SU-DHL-6 (cell line): ENCODE results near the gene SERTAD2.

ENCODE experiments used
- H2AFZ ChIP-seq: fragments of 200-600 bp; sonication (generic); 2 replicates; pipeline ENCODE4 v1.6.1; 2014; ENCODE audit warnings: low read depth, mild to moderate bottlenecking, moderate library complexity, mixed read lengths, antibody characterized with exemption, low read length; ENCODE audit not compliant: severe bottlenecking
- H3F3A ChIP-seq: fragments of 200-600 bp; shearing (Covaris generic); 2 replicates; pipeline ENCODE4 v1.6.0; 2016; ENCODE audit warnings: antibody characterized with exemption, mild to moderate bottlenecking; ENCODE audit not compliant: insufficient read depth
- H3K27ac ChIP-seq: fragments of 200-600 bp; sonication (generic); 2 replicates; pipeline ENCODE4 v1.5.1; 2016; ENCODE audit warnings: low read depth, mild to moderate bottlenecking, low read length, moderate library complexity, mixed read lengths
- H3K27me3 ChIP-seq: fragments of 200-600 bp; sonication (generic), shearing (Covaris generic); 2 replicates; pipeline ENCODE4 v1.6.0; 2014; ENCODE audit warnings: mild to moderate bottlenecking, low read length
- H3K36me3 ChIP-seq: fragments of 200-600 bp; sonication (generic); 2 replicates; pipeline ENCODE4 v1.6.1; 2014; ENCODE audit warnings: mild to moderate bottlenecking, low read length, mixed read lengths
- H3K4me2 ChIP-seq: fragments of 300-600, 200-600 bp; shearing (Covaris generic), sonication (generic); 2 replicates; pipeline ENCODE4 v1.6.0; 2014; ENCODE audit warnings: low read length, low read depth, mild to moderate bottlenecking; ENCODE audit not compliant: poor library complexity, severe bottlenecking
- H3K4me3 ChIP-seq: fragments of 200-600 bp; sonication (generic); 2 replicates; pipeline ENCODE4 v1.5.1; 2014; ENCODE audit warnings: antibody characterized with exemption, low read length, mild to moderate bottlenecking, mixed read lengths; ENCODE audit not compliant: insufficient read depth, poor library complexity, severe bottlenecking
- H3K79me2 ChIP-seq: fragments of 200-600 bp; sonication (generic); 2 replicates; pipeline ENCODE4 v1.6.1; 2014; ENCODE audit warnings: mild to moderate bottlenecking, low read length, moderate library complexity; ENCODE audit not compliant: insufficient read depth
- H3K9ac ChIP-seq: fragments of 200-600 bp; sonication (generic); 2 replicates; pipeline ENCODE4 v1.7.0; 2014; ENCODE audit warnings: mild to moderate bottlenecking, low read length
- H3K9me2 ChIP-seq: fragments of 200-600 bp; sonication (generic); replicated peaks from 2 replicates; pipeline ENCODE4 v1.6.1; 2014; ENCODE audit warnings: low read length; ENCODE audit not compliant: insufficient read depth
- H3K9me3 ChIP-seq: fragments of 200-600 bp; sonication (generic); 2 replicates; pipeline ENCODE4 v1.6.1; 2014; ENCODE audit warnings: low read length, mixed read lengths; ENCODE audit not compliant: insufficient read depth
- H4K20me1 ChIP-seq: fragments of 200-600 bp; sonication (generic); 2 replicates; pipeline ENCODE4 v1.6.1; 2014; ENCODE audit warnings: low read depth, mild to moderate bottlenecking, antibody characterized with exemption, low read length, moderate library complexity, mixed read lengths
- CTCF ChIP-seq: fragments of 200-600 bp; sonication (generic); IDR thresholded peaks from one replicate; pipeline ENCODE4 v1.5.1; 2017; ENCODE audit warnings: antibody characterized with exemption, mild to moderate bottlenecking, low read length, moderate library complexity; ENCODE audit not compliant: insufficient read depth, poor library complexity, severe bottlenecking
- EZH2phosphoT487 ChIP-seq: fragments of 200-600 bp; sonication (generic), shearing (Covaris generic); conservative IDR thresholded peaks from 2 replicates; pipeline ENCODE4 v1.6.1; 2018; ENCODE audit warnings: mild to moderate bottlenecking, antibody characterized with exemption, low read length, moderate library complexity, mixed read lengths

SERTAD2 gene

GRCh38 chr2:64649013-64649484 is 4.7 kb downstream of the SERTAD2 start:
- Histone ChIP-seq H3F3A (peaks cover 72% of the 10 kb centered on the region), H3K4me3 (no peak overlapping the region), H3K9me2 (no peaks in the 10 kb centered on the region), H4K20me1 (peaks cover 26% of the 10 kb centered on the region), H3K27ac (peak overlapping the region; percentile 91), H2AFZ (no peak overlapping the region), H3K27me3 (no peaks in the 10 kb centered on the region), H3K79me2 (peaks cover 96% of the 10 kb centered on the region), H3K9me3 (no peaks in the 10 kb centered on the region), H3K9ac (peak overlapping the region; percentile 44), H3K36me3 (no peaks in the 10 kb centered on the region), H3K4me2 (peak overlapping the region; percentile 96)
- TF ChIP-seq CTCF (no peak), EZH2phosphoT487 (no peak)

- Histone ChIP-seq H3K4me3 (peak overlapping the region; percentile 50), H2AFZ (no peak overlapping the region), H3K79me2 (peaks cover 99% of the 10 kb centered on the region), H3F3A (peaks cover 91% of the 10 kb centered on the region), H3K9me2 (no peaks in the 10 kb centered on the region), H4K20me1 (peaks cover 23% of the 10 kb centered on the region), H3K9me3 (no peaks in the 10 kb centered on the region), H3K4me2 (peak overlapping the region; percentile 96), H3K9ac (peak overlapping the region; percentile 58), H3K27ac (peak overlapping the region; percentile 95), H3K27me3 (no peaks in the 10 kb centered on the region), H3K36me3 (no peaks in the 10 kb centered on the region)
- peak; percentile 91 for TF ChIP-seq CTCF
- no peak for TF ChIP-seq EZH2phosphoT487
Observed at GRCh38 chr2:64646007-64646880, 7.5 kb downstream of the SERTAD2 start.

GRCh38 chr2:64644458-64645382 is 9.0 kb downstream of the SERTAD2 start:
- H3K9ac ChIP-seq: peak overlapping the region; percentile 58
- TF ChIP-seq CTCF: no peak
- TF ChIP-seq EZH2phosphoT487: no peak
- H3K4me2 ChIP-seq: peak overlapping the region; percentile 96
- H2AFZ ChIP-seq: peak overlapping the region; percentile 2
- peaks cover 99% of the 10 kb centered on the region for H3K79me2 ChIP-seq
- no peaks in the 10 kb centered on the region for H3K9me3 ChIP-seq
- no peaks in the 10 kb centered on the region for H3K9me2 ChIP-seq
- no peaks in the 10 kb centered on the region for H3K36me3 ChIP-seq
- H3F3A ChIP-seq: peaks cover 85% of the 10 kb centered on the region
- H3K27ac ChIP-seq: peak overlapping the region; percentile 95
- H3K27me3 ChIP-seq: no peaks in the 10 kb centered on the region
- H4K20me1 ChIP-seq: peaks cover 17% of the 10 kb centered on the region
- peak overlapping the region; percentile 50 for H3K4me3 ChIP-seq
